ENCODE results near the gene GNG7.
A peak's percentile ranks its signal among the peaks of the same experiment; 100 is the strongest.

GNG7 gene

DNA sequence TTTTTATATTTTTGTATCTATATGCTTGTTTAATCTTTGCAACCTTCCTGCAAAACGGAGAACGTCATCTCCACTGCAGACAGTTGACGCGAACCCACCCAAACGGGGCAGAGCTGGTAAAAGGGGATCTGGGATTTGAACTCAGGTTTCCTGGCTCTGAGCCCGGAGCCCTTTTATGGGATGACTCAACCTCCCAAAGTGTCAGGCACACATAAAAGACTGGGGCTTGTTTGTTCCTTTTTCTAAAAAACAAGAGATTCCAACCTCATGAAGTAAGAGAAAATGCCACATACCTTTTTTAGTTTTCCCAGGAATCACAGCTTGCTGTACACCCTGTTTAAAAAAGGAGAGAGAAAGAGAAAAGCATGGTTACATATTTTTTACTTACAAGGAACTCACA is 147.6 kb downstream of the GNG7 start:
- CTCF ChIA-PET, result interaction anchor here (0.7 to 1.1 kb wide), 2 partner anchors 25 to 55 kb away, joined by 3 to 4 read pairs; no protein-coding TSS in a partner anchor
- DNase-seq (ENCODE audit: extremely low spot score), result no peak
- POLR2A ChIA-PET, result interaction anchor here (0.7 to 7.3 kb wide), 3 partner anchors 29 to 78 kb away, joined by 3 to 79 read pairs (median 3); partner anchors contain the start of gene GADD45B
- TF ChIP-seq SUZ12 (IDR thresholded peaks at IDR 0.05) (no peak), ZNF384 (IDR thresholded peaks at IDR 0.05) (no peak), SP1 (IDR thresholded peaks at IDR 0.05) (no peak), L3MBTL2 (conservative IDR thresholded peaks at IDR 0.05) (no peak), LEF1 (IDR thresholded peaks at IDR 0.05; ENCODE audit: borderline replicate concordance) (no peak), FOXK2 (IDR thresholded peaks at IDR 0.05) (no peak), FOXA1 (IDR thresholded peaks at IDR 0.05) (no peak), ARNT (IDR thresholded peaks at IDR 0.05) (no peak), NFRKB (IDR thresholded peaks at IDR 0.05) (no peak), BHLHE40 (IDR thresholded peaks at IDR 0.05; ENCODE audit: borderline replicate concordance) (no peak), CTBP1 (IDR thresholded peaks at IDR 0.05; ENCODE audit: borderline replicate concordance) (no peak), TARDBP (IDR thresholded peaks at IDR 0.05) (no peak), HDGF (IDR thresholded peaks at IDR 0.05; ENCODE audit: borderline replicate concordance) (no peak), FOXM1 (IDR thresholded peaks at IDR 0.05; ENCODE audit: borderline replicate concordance) (no peak)

DNA sequence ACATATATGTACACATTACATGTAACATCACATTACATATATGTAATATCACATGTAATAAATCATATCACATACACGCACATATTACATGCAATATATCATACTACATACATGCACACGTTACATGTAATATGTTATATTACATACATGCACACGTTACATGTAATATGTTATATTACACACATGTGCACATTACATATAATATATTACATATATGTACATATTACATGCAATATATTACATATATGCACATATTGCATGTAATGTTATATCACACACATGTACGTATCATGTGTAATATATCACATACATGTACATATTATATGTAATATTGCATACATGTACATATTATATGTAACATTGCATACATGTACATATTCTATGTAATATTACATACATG is 149.0 kb downstream of the GNG7 start:
- CTCF ChIA-PET, result interaction anchor here (0.8 kb wide), 1 partner anchor 24 kb away, joined by 3 read pairs; no protein-coding TSS in a partner anchor
- TF ChIP-seq LEF1 (IDR thresholded peaks at IDR 0.05; ENCODE audit: borderline replicate concordance), result no peak
- TF ChIP-seq CTBP1 (IDR thresholded peaks at IDR 0.05; ENCODE audit: borderline replicate concordance), result no peak
- no peak for TF ChIP-seq SP1 (IDR thresholded peaks at IDR 0.05)
- TF ChIP-seq NFRKB (IDR thresholded peaks at IDR 0.05), result no peak
- no peak for TF ChIP-seq ELF4 (IDR thresholded peaks at IDR 0.05)
- TF ChIP-seq L3MBTL2 (conservative IDR thresholded peaks at IDR 0.05), result no peak
- no peak for TF ChIP-seq ARNT (IDR thresholded peaks at IDR 0.05)
- POLR2A ChIA-PET, result interaction anchor here (1.9 to 7.3 kb wide), 2 partner anchors 10 to 76 kb away, joined by 10 to 79 read pairs; partner anchors contain the start of gene GADD45B
- DNase-seq (ENCODE audit: extremely low spot score), result no peak

DNA sequence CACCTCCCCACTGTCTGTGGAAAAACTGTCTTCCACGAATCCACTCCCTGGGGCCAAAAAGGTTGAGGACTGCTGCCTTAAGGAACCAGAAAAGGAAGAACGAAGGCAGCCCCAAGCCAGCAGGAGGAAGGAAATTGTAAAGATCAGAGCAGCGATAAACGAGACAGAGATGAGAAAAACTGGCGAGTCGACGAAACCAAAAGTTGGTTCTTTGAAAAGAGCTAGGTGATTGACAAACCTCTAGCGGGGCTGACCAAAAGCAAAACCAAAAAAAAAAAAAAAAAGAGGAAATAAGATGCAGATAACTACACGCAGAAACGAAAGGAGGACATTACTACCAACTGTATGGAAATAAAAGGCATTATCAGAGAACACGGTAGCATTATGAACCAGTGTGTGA is 149.6 kb downstream of the GNG7 start:
- ChIA-PET POLR2A (interaction anchor here (1.9 to 7.3 kb wide), 2 partner anchors 9 to 76 kb away, joined by 10 to 79 read pairs; partner anchors contain the start of gene GADD45B), CTCF (interaction anchor here (0.6 kb wide), 1 partner anchor 29 kb away, joined by 3 read pairs; no protein-coding TSS in a partner anchor)
- TF ChIP-seq TARDBP (IDR thresholded peaks at IDR 0.05) (no peak), SUZ12 (IDR thresholded peaks at IDR 0.05) (no peak), L3MBTL2 (conservative IDR thresholded peaks at IDR 0.05) (no peak), LEF1 (IDR thresholded peaks at IDR 0.05; ENCODE audit: borderline replicate concordance) (no peak), ZNF384 (IDR thresholded peaks at IDR 0.05) (peak; percentile 64), CTBP1 (IDR thresholded peaks at IDR 0.05; ENCODE audit: borderline replicate concordance) (no peak), BHLHE40 (IDR thresholded peaks at IDR 0.05; ENCODE audit: borderline replicate concordance) (no peak), FOXM1 (IDR thresholded peaks at IDR 0.05; ENCODE audit: borderline replicate concordance) (no peak), NFRKB (IDR thresholded peaks at IDR 0.05) (no peak)
- DNase-seq (ENCODE audit: extremely low spot score), result no peak

DNA sequence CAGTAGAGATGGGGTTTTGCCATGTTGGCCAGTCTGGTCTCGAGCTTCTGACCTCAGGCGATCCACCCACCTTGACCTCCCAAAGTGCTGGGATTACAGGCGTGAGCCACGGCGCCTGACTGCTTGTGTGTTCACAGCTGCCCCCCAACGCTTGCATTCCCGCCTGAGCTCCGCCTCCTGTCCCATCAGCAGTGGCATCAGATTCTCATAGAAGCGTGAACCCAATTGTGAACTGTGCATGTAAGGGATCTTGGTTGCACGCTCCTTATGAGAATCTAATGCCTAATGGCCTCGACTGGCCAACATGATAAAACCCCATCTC is 150.7 kb downstream of the GNG7 start:
- TF ChIP-seq SUZ12 (IDR thresholded peaks at IDR 0.05) (no peak), FOXK2 (IDR thresholded peaks at IDR 0.05) (no peak), ARNT (IDR thresholded peaks at IDR 0.05) (no peak), FOXA1 (IDR thresholded peaks at IDR 0.05) (no peak), TARDBP (IDR thresholded peaks at IDR 0.05) (no peak)
- CTCF ChIA-PET, result no interaction called here
- POLR2A ChIA-PET, result interaction anchor here (1.2 to 7.3 kb wide), 2 partner anchors 22 to 75 kb away, joined by 3 to 79 read pairs; partner anchors contain the start of gene GADD45B
- DNase-seq (ENCODE audit: extremely low spot score), result no peak

- CTCF ChIA-PET, result no interaction called here
- POLR2A ChIA-PET, result interaction anchor here (1.2 to 7.3 kb wide), 2 partner anchors 22 to 74 kb away, joined by 3 to 79 read pairs; partner anchors contain the start of gene GADD45B
Observed at GRCh38 chr19:2551172-2551863, 151.2 kb downstream of the GNG7 start.

GRCh38 chr19:2550431-2551171 is 151.9 kb downstream of the GNG7 start:
- no peak for DNase-seq (ENCODE audit: extremely low spot score)
- ChIA-PET CTCF (no interaction called here), POLR2A (interaction anchor here (1.1 to 7.3 kb wide), 2 partner anchors 26 to 73 kb away, joined by 3 to 79 read pairs; partner anchors contain the start of gene GADD45B)
- TF ChIP-seq FOXA1 (IDR thresholded peaks at IDR 0.05), result no peak
- TF ChIP-seq ELF4 (IDR thresholded peaks at IDR 0.05), result no peak
- TF ChIP-seq BHLHE40 (IDR thresholded peaks at IDR 0.05; ENCODE audit: borderline replicate concordance), result no peak
- no peak for TF ChIP-seq ARNT (IDR thresholded peaks at IDR 0.05)

More at GRCh38 chr19:2551172-2551863, 151.2 kb downstream of the GNG7 start:
- no peak for TF ChIP-seq FOXM1 (IDR thresholded peaks at IDR 0.05; ENCODE audit: borderline replicate concordance)
- no peak for TF ChIP-seq L3MBTL2 (conservative IDR thresholded peaks at IDR 0.05)
- no peak for TF ChIP-seq NFRKB (IDR thresholded peaks at IDR 0.05)
- TF ChIP-seq ARNT (IDR thresholded peaks at IDR 0.05), result no peak
- TF ChIP-seq ZNF384 (IDR thresholded peaks at IDR 0.05), result no peak
- TF ChIP-seq TARDBP (IDR thresholded peaks at IDR 0.05), result no peak
- TF ChIP-seq LEF1 (IDR thresholded peaks at IDR 0.05; ENCODE audit: borderline replicate concordance), result no peak
- TF ChIP-seq BHLHE40 (IDR thresholded peaks at IDR 0.05; ENCODE audit: borderline replicate concordance), result no peak
- TF ChIP-seq, protein P1, sequence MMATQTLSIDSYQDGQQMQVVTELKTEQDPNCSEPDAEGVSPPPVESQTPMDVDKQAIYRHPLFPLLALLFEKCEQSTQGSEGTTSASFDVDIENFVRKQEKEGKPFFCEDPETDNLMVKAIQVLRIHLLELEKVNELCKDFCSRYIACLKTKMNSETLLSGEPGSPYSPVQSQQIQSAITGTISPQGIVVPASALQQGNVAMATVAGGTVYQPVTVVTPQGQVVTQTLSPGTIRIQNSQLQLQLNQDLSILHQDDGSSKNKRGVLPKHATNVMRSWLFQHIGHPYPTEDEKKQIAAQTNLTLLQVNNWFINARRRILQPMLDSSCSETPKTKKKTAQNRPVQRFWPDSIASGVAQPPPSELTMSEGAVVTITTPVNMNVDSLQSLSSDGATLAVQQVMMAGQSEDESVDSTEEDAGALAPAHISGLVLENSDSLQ (IDR thresholded peaks at IDR 0.05), result no peak
- no peak for TF ChIP-seq ELF4 (IDR thresholded peaks at IDR 0.05)
- no peak for TF ChIP-seq FOXK2 (IDR thresholded peaks at IDR 0.05)
- TF ChIP-seq SP1 (IDR thresholded peaks at IDR 0.05), result no peak
- no peak for TF ChIP-seq HDGF (IDR thresholded peaks at IDR 0.05; ENCODE audit: borderline replicate concordance)
- no peak for TF ChIP-seq FOXA1 (IDR thresholded peaks at IDR 0.05)
- no peak for DNase-seq (ENCODE audit: extremely low spot score)
